Astrocyte (in vitro differentiated cells and primary cell): ENCODE results near the gene STARD13.

Source experiments
- EZH2 ChIP-seq: IDR thresholded peaks from 2 replicates; pipeline ENCODE4 v1.6.1; 2012; ENCODE audit warnings: mild to moderate bottlenecking, low read length, inconsistent platforms; ENCODE audit not compliant: insufficient read depth
- TF ChIP-seq, protein P1 (sequence below): IDR thresholded peaks from 2 replicates; pipeline ENCODE4 v1.5.1; 2011; ENCODE audit warnings: low read depth, mild to moderate bottlenecking, inconsistent platforms, low read length, moderate library complexity; ENCODE audit not compliant: insufficient read depth

DNA sequence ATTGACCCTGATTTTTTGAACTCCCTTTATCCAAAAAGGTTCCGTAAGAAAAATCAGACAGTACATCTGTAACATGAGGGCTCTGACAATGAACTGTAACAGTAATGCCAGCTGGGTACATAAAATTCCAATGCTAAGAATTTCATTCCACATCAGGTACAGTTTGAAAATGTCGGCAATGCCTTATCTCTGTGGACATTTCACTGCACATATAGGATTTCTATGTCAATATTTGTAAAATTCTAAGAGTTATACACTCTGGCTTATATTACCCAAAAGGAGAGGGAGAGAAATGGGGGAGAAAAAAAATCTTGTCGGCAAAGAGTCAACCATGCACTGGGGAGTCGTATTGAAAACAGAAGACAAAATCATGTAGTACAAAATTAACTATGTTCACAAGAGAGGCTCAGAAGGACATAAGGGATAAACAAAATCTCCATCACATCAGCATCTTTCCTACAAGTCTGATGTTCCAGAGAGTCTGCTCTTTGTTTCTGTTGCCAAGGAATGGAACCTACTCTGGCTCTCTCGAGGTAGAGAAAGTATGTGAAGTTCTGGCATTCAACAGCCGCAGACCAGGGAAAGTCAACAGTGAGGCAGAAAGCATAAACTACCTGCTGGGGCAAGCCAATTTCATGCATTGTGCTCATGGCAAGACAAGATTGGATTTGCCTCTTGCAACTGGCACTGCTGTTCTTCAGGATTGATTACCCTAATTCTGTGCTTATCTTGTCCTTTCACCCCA, 72.4 kb downstream of the STARD13 start:
- TF ChIP-seq, protein P1, sequence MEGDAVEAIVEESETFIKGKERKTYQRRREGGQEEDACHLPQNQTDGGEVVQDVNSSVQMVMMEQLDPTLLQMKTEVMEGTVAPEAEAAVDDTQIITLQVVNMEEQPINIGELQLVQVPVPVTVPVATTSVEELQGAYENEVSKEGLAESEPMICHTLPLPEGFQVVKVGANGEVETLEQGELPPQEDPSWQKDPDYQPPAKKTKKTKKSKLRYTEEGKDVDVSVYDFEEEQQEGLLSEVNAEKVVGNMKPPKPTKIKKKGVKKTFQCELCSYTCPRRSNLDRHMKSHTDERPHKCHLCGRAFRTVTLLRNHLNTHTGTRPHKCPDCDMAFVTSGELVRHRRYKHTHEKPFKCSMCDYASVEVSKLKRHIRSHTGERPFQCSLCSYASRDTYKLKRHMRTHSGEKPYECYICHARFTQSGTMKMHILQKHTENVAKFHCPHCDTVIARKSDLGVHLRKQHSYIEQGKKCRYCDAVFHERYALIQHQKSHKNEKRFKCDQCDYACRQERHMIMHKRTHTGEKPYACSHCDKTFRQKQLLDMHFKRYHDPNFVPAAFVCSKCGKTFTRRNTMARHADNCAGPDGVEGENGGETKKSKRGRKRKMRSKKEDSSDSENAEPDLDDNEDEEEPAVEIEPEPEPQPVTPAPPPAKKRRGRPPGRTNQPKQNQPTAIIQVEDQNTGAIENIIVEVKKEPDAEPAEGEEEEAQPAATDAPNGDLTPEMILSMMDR = no peak
- no peak for TF ChIP-seq EZH2
